HepG2 (cell line): ENCODE measurements around the gene GIMAP8.

Source experiments
- CBFB ChIP-seq: sonication (generic); formaldehyde crosslinking; IDR thresholded peaks from 2 replicates; pipeline ENCODE4 v1.4.0; 2020; ENCODE audit warnings: missing genetic modification reagents
- EZH2 ChIP-seq: conservative IDR thresholded peaks from 2 replicates; pipeline ENCODE4 v1.6.1; 2012; ENCODE audit warnings: mild to moderate bottlenecking, low read depth, low read length, moderate library complexity
- FOSL2 ChIP-seq: sonication (generic); formaldehyde crosslinking; IDR thresholded peaks from 2 replicates; pipeline ENCODE4 v1.4.0; 2020; ENCODE audit warnings: missing genetic modification reagents
- MTA3 ChIP-seq: sonication (generic); formaldehyde crosslinking; IDR thresholded peaks from 2 replicates; pipeline ENCODE4 v1.4.0; 2020; ENCODE audit warnings: missing genetic modification reagents
- NPAS2 ChIP-seq: sonication (generic); formaldehyde crosslinking; IDR thresholded peaks from 2 replicates; pipeline ENCODE4 v1.8.0; 2022; ENCODE audit warnings: mild to moderate bottlenecking, missing genetic modification reagents, borderline replicate concordance
- PHF8 ChIP-seq: sonication (generic); formaldehyde crosslinking; IDR thresholded peaks from 2 replicates; pipeline ENCODE4 v1.5.0; 2020; ENCODE audit warnings: missing genetic modification reagents
- REPIN1 ChIP-seq: sonication (generic); formaldehyde crosslinking; IDR thresholded peaks from 2 replicates; pipeline ENCODE4 v1.8.0; 2022; ENCODE audit warnings: missing genetic modification reagents, low read depth, mild to moderate bottlenecking, borderline replicate concordance
- TAF1 ChIP-seq: sonication (generic); formaldehyde crosslinking; IDR thresholded peaks from 2 replicates; pipeline ENCODE4 v1.4.0; 2020; ENCODE audit warnings: missing genetic modification reagents
- ZBTB21 ChIP-seq: sonication (generic); formaldehyde crosslinking; IDR thresholded peaks from 2 replicates; pipeline ENCODE4 v1.4.0; 2020; ENCODE audit warnings: missing genetic modification reagents
- TF ChIP-seq, protein P1 (sequence below): sonication (generic); formaldehyde crosslinking; IDR thresholded peaks from 2 replicates; pipeline ENCODE4 v1.4.0; 2020; ENCODE audit warnings: missing genetic modification reagents, borderline replicate concordance

DNA sequence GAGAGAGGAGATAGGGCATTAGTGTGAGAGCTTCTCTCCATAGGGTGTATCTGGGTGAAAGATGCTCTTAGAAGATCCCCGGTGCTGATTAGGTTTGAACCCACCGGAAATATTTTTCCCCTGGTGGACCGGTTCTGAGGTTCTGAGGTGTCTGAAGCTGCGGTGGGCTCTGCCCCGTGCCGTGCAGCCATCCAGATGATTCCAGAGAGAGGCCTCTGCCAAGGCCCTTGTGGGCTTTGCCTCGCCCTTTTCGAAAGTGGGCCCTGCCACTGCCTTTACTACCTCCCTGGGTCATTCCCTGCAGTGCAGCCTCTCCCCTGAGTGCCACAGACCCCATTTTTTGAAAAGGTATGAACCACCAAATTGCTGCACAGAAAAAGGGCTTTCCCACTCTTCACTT lies 2.8 kb downstream of the GIMAP8 start:
- no peak for TF ChIP-seq CBFB
- no peak for TF ChIP-seq NPAS2 (CRISPR knock-in tag)
- TF ChIP-seq REPIN1 (CRISPR knock-in tag): no peak
- no peak for TF ChIP-seq MTA3 (CRISPR knock-in tag)
- TF ChIP-seq TAF1 (CRISPR knock-in tag): no peak
- TF ChIP-seq ZBTB21 (CRISPR knock-in tag): no peak
- TF ChIP-seq EZH2: no peak
- no peak for TF ChIP-seq FOSL2 (CRISPR knock-in tag)
- no peak for TF ChIP-seq PHF8
- TF ChIP-seq, protein P1, sequence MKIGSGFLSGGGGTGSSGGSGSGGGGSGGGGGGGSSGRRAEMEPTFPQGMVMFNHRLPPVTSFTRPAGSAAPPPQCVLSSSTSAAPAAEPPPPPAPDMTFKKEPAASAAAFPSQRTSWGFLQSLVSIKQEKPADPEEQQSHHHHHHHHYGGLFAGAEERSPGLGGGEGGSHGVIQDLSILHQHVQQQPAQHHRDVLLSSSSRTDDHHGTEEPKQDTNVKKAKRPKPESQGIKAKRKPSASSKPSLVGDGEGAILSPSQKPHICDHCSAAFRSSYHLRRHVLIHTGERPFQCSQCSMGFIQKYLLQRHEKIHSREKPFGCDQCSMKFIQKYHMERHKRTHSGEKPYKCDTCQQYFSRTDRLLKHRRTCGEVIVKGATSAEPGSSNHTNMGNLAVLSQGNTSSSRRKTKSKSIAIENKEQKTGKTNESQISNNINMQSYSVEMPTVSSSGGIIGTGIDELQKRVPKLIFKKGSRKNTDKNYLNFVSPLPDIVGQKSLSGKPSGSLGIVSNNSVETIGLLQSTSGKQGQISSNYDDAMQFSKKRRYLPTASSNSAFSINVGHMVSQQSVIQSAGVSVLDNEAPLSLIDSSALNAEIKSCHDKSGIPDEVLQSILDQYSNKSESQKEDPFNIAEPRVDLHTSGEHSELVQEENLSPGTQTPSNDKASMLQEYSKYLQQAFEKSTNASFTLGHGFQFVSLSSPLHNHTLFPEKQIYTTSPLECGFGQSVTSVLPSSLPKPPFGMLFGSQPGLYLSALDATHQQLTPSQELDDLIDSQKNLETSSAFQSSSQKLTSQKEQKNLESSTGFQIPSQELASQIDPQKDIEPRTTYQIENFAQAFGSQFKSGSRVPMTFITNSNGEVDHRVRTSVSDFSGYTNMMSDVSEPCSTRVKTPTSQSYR (CRISPR knock-in tag): no peak
